ENCODE measurements around the gene RAP2C. TPM values are rescaled to one million over a fixed set of nuclear protein-coding genes. Genes with fewer than 3 reads are reported as not detected.
"Not testable (repeated sequence)": the region's sequence is repeated elsewhere in the genome, so short reads cannot be mapped to it uniquely, and the experiment has no call there.

Gene RAP2C
- total RNA-seq, 1 experiment from 2014 or later: 32.6 TPM

DNA sequence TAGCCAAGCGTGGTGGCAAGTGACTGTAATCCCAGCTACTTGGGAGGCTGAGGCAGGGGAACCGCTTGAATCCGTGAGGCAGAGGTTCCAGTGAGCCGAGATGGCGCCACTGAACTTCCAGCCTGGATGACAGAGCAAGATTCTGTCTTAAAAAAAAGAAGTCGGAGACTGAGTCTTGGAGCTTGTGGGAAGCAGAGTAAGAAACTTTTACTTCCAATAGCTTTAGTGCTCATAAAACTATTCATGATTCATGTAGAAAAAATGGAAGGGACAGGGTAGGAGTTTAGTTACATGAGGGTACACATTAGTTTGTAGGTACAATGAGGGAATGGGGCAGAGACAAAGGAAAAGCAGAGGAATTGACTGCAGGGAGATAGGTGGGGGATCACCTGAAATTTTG is 19.3 kb downstream of the RAP2C start:
- no peak for DNase-seq (ENCODE audit: low spot score)

DNA sequence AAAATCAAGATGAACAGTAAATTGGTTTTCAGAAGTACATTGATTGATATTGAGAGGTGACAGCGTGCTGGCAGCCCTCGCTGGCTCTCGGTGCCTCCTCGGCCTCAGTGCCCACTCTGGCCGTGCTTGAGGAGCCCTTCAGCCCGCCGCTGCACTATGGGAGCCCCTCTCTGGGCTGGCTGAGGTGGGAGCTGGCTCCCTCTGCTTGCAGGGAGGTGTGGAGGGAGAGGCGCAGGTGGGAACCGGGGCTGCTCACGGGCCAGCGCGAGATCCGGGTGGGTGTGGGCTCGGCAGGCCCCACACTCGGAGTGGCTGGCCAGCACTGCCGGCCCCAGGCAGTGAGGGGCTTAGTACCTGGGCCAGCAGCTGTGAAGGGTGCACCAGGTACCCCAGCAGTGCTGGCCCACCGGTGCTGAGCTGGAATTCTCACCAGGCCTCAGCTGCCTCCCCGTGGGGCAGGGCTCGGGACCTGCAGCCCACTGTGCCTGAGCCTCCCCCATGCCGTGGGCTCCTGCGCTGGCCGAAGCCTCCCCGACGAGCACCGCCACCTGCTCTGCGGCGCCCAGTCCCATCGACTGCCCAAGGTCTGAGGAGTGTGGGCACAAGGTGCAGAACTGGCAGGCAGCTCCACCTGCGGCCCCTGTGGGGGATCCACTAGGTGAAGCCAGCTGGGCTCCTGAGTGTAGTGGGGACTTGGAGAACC is 25.2 kb downstream of the RAP2C start:
- DNase-seq (ENCODE audit: low spot score): no peak

DNA sequence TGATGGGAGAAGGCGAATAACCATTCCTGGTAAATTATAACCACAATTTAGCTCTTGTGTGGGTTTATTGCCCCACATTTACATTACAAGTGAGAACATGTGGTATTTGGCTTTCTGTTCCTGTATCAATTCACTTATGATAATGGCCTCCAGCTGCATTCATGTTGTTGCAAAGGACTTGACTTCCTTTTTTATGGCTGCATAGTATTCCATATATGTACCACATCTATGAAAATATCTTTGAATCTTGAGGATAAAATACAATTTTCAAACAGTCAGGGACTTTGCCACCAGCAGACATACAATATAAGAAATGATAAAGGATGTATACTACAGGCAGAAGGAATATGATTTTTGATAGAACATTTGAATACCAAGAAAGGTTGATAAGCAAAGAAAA is 27.3 kb downstream of the RAP2C start:
- no peak for DNase-seq (ENCODE audit: low spot score)

DNA sequence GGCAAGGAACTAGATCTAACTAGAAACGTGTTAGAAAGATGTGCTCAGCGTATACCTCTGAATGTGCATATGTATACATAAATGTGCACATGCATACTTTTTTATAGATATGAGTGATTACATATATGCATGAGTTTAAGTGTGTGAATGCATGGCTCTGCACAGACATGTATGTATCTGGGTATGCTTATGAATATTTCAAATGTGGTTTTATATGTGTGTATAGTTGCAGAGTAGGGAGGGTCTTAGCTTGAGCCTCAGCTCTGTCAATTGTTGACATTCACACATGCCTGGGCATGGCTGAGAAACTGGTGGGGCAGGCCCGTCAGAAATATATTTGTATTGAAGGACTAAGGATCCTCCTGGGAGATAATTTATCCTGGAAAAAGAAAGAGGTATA is 31.1 kb downstream of the RAP2C start:
- no peak for DNase-seq (ENCODE audit: low spot score)

DNA sequence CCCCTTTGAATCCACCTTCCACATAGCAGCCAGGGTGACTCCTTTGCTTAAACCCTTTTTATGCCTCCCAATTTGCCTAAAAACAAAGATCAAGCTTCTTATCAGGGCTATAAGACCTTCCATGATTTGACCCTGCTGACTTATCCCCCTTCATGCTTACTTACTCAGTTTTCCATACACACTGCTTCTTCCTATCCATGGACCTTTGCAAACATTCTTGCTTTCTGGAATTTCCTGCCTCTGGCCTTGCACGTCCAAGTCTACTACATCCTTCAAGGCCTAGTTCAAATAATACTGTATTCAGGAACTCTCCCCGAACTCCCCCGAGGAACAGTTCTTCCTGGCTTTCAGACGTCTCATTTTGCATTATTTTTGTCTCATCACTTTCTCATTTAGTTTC is 31.8 kb downstream of the RAP2C start:
- DNase-seq (ENCODE audit: low spot score): no peak

DNA sequence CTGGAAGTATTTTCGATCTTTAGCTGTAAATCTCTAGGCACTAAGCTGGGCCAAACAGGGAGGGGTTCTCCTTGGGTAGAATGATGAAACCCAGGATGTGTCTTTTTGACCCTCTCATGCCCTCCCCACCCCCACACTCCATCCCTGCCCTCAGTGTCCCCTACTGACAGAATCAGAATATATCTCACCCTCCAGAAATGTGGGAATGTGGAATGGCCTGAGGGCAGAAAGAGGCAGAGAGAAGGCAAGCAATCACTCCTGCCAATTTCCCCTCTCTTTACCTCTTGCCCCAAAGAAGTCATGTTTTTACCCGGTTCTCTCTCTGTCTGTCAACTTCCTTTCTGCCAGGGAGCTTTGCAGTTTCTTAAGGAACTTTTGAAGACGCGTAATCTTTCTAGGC is 34.4 kb downstream of the RAP2C start:
- DNase-seq (ENCODE audit: low spot score): no peak

DNA sequence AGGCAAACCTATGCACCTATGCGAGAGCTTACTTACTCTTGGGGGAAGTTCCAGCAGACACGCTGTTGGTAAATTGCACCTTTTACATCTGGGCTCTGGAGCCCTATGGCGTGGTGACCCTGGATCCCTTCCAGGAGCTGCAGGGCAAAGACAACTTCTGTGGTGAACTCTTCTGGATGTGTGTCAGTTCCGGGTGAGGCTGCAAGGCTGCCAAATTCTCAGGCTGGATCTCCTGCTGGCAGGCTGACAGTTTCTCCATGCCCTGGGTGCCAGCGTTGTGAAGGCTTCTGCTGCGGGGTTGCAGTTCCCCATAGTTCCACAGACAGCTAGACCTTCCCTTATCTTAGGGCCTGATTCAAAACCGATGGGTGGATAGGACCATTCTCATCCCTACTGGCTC is 37.9 kb downstream of the RAP2C start:
- peak; percentile 51 for DNase-seq (ENCODE audit: low spot score)

DNA sequence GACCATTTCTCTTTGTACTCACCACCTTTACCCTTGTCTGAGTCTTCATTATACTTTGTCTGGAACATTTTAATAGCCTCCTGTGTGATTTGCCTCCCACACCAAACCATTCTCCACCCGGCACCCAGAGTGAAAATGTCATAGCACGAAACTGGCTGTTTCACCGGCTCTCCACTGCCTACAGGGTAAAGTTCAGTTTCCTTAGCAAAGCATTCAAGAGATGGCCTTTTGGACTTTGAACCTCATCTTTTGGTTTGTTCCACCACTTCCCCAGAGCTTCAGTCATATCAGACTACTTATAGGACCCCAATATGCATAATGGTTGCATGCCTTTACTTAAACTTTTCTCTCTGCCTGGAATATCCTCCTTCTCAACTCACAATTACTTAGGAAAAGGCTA is 38.3 kb downstream of the RAP2C start:
- DNase-seq (ENCODE audit: low spot score): no peak

DNA sequence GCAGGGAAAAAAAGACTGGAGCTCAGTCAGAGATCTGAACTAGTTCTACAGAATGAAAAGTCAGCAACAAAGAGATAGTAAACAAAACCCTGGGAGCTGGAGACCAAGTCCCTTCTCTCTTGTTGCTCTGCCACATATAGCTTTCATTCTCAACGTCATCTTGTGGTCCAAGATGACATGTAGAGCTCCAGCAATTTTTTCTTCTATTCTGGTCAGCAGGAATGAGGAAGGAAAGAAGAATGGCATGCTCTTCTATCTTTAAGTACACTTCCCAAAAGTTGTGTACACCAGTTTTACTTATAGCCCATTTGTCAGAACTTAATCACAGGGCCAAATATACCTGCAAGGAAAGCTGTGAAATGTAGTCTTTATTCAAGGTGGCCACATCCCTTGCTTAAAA is 45.6 kb downstream of the RAP2C start:
- DNase-seq (ENCODE audit: low spot score): no peak

DNA sequence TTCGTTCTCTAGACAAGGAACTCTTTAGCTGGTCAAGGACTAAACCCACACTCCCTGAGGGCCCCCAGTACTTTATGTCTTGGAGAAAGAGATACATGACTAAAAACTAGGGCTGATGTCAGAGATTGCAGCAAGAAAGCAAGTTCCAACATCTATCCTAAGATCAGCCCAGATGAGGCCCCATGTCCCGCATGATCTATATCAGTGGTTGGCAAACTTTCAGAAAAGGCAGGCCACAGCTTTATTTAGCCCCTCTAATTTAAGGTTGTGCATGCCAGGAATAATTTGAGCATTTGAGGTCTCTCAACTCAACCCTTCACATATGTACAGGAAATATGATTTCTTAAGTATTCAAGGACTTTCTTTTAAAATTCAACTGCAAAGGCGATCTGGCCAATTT is 47.4 kb downstream of the RAP2C start:
- no peak for DNase-seq (ENCODE audit: low spot score)

DNA sequence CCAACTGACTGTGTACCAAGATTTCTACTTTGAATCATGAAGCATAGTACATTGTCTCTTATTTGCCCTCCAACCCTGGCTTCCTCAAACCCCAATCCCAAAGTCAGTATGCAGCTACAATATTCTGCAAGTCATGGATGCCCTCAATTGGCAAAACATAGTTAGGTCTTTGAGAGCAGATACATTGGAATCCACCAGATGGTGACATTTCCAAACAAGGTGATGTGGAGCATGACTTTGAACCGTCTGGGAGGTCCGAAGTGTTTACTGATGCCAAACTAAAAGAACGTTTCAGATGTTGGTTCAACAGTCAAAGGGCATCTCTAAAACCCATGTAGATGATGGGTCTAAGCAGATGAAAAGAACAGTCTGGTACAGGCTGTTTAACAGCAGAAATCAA is 47.8 kb downstream of the RAP2C start:
- no peak for DNase-seq (ENCODE audit: low spot score)

DNA sequence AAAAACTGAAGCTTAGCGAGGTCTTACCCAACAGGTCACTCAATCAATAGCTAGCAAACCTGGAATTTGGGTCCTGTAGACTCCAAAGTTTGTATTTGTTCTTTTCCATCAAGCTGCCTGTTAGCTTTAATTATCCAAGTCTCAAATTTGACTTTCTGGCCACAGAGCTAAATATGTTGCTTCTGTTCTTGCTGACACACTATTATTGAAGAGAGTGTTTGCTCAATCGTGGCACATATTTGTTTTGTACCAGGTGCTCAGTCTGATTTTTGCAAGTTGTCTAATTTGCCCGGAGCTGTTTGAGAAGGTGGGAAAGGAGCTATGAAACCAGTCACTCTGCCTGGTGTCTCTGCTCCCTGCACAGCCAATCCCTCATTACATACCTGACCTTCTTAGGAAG is 49.7 kb downstream of the RAP2C start:
- no peak for DNase-seq (ENCODE audit: low spot score)

DNA sequence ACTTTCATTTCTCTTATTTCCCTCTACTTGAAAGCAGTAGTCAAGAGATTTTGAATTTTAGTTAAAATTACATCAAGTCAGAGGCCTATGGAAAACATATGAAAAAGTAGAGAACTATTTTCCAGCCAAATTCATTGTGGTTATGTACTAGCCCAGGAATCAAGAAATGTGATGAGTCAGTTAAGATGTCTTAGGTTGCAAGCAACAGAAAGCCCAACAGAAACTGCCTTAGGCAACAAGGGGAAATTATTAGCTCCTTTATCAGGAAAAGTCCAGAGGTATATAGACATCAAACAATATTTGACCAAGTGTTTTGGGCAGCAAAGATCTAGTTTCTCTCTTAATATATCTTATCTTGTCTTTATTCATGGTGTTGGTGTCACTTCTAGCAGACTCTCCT is 53.6 kb downstream of the RAP2C start:
- no peak for DNase-seq (ENCODE audit: low spot score)

DNA sequence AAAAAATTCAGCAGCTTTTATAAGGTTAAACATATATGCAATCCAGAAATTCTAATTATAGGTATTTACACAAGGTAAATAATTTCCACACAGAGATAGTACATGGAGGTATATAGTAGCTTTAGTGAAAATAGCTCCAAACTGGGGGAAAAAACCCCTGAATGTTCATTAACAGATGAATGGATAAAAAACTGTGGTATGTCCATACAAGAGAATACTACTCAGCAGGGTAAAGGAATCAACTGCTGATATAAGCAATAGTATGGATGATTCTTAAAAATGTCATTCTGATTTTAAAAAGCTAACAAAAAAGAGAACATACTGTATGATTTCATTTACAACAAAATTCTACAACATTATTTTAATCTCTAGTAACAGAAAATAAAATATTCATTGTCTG is 54.2 kb downstream of the RAP2C start:
- DNase-seq (ENCODE audit: low spot score): no peak

DNA sequence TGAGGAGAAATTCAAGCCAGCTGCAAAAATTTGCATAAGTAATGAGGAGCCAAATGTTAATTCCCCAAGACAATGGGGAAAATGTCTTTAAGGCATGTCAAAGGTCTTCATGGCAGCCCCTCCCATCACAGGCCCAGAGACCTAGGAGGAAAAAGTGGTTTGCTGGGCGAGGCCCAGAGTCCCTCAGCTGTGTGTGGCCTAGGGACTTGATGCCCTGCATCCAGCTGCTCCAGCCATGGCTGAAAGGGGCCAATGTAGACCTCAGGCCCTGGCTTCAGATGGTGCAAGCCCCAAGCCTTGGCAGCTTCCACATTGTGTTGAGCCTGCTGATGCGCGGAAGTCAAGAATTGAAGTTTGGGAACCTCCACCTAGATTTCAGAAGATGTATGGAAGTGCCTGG is 56.2 kb downstream of the RAP2C start:
- DNase-seq (ENCODE audit: low spot score): not testable (repeated sequence)

DNA sequence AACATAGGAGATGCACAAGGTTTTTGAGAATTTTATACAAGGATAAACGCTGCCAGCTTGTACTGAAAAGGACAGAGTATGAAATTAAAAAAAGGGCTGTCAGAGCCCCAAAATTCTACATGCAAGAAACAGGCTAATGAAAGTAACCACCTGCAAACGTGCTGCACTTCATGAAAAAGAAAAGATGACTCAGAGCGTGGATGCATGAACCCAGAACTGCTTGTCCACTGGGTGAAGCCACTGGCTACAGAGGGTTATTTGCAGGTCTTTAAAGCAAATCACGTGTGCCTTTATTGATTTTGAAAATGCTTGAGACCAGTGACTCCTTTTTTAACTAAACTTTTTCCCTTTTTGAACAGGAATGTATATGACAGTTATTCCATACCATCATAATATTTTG is 66.1 kb downstream of the RAP2C start:
- no peak for DNase-seq (ENCODE audit: low spot score)

Other genes with a start within 250 kb of the RAP2C start
- 31.5 and 32.5 TPM in 2 replicates for gene STK26, start 196.1 kb downstream of the RAP2C start, total RNA-seq (2014; rRNA removed; shearing (Covaris generic))
- not detected in 2 replicates for gene FRMD7, start 91.4 kb downstream of the RAP2C start, total RNA-seq (2014; rRNA removed; shearing (Covaris generic))

Measured in H4 (cell line).